ENCODE data around the gene NRCAM.

DNA sequence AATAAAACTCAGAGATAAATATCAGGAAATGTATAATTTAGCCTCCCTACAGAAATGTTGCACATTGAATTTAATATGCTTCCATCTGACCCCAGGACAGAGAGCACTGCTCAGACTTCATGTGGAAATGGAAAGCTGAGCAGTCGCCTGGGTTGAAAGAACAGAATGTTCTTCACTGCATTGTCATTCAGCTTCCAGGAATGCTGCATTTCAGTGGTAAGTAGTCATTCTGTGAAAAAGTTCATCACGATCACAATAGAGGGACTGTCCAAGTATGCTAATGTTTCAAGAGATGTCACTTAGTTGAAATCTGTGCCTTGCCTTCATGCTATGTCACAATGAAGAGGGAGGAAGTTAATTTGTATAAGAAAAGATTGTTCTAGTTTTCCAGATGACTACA lies 147.3 kb downstream of the NRCAM start:
- TF ChIP-seq, protein P1, sequence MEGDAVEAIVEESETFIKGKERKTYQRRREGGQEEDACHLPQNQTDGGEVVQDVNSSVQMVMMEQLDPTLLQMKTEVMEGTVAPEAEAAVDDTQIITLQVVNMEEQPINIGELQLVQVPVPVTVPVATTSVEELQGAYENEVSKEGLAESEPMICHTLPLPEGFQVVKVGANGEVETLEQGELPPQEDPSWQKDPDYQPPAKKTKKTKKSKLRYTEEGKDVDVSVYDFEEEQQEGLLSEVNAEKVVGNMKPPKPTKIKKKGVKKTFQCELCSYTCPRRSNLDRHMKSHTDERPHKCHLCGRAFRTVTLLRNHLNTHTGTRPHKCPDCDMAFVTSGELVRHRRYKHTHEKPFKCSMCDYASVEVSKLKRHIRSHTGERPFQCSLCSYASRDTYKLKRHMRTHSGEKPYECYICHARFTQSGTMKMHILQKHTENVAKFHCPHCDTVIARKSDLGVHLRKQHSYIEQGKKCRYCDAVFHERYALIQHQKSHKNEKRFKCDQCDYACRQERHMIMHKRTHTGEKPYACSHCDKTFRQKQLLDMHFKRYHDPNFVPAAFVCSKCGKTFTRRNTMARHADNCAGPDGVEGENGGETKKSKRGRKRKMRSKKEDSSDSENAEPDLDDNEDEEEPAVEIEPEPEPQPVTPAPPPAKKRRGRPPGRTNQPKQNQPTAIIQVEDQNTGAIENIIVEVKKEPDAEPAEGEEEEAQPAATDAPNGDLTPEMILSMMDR (IDR thresholded peaks at IDR 0.05) = no peak
- TF ChIP-seq POLR2A (IDR thresholded peaks at IDR 0.05) = no peak

All from adrenal gland (tissue), 5 donors.